Calu3 (cell line): ENCODE data around the gene SLC8A1. TPM values are rescaled to one million over a fixed set of nuclear protein-coding genes. Genes with fewer than 3 reads are reported as not detected.

Source experiments
- BruUV-seq: library from RNA; stranded (reverse); fragments of 400-500 nt; replicated peaks from 2 replicates; lab custom pipeline; 2021; lab: Mats Ljungman, UMichigan
- CTCF ChIA-PET: fragments of 300-600 bp; sonication (Branson Sonifier 250); formaldehyde crosslinking; loops from one replicate; lab custom pipeline; 2022; ENCODE audit warnings: antibody characterized with exemption; lab: Charles Lee
- DNase-seq: peaks from one replicate; pipeline ENCODE4 v3.0.0; 2022
- H3K27ac Mint-ChIP-seq: one replicate; pipeline ENCODE4 v1.8.0; 2022; ENCODE audit warnings: mixed read lengths; ENCODE audit not compliant: unreplicated experiment
- H3K27me3 Mint-ChIP-seq: one replicate; pipeline ENCODE4 v1.8.0; 2022; ENCODE audit warnings: mixed read lengths; ENCODE audit not compliant: unreplicated experiment
- H3K36me3 Mint-ChIP-seq: one replicate; pipeline ENCODE4 v1.8.0; 2022; ENCODE audit warnings: mild to moderate bottlenecking, moderate library complexity, mixed read lengths; ENCODE audit not compliant: insufficient read depth, unreplicated experiment
- H3K4me1 Mint-ChIP-seq: one replicate; pipeline ENCODE4 v1.8.0; 2022; ENCODE audit warnings: mild to moderate bottlenecking, low read depth, mixed read lengths; ENCODE audit not compliant: unreplicated experiment
- H3K4me3 Mint-ChIP-seq: one replicate; pipeline ENCODE4 v1.8.0; 2022; ENCODE audit warnings: mild to moderate bottlenecking, low read depth, moderate library complexity, mixed read lengths; ENCODE audit not compliant: unreplicated experiment
- H3K9me3 Mint-ChIP-seq: one replicate; pipeline ENCODE4 v1.8.0; 2022; ENCODE audit warnings: low read depth, mixed read lengths; ENCODE audit not compliant: unreplicated experiment
- intact Hi-C: fragments of 100-400 bp; cut with micrococcal nuclease; formaldehyde crosslinking; loops from one replicate; pipeline ENCODE4 v1.10.0; 2022; ENCODE audit not compliant: unreplicated experiment
- total RNA-seq: library from RNA; stranded (reverse); gene quantifications from 2 replicates; pipeline ENCODE4 v1.2.3, GENCODE V29; 2022
- TF ChIP-seq, protein P1 (sequence below): fragments of 200-600 bp; IDR thresholded peaks from one replicate; pipeline ENCODE4 v1.8.0; 2022; ENCODE audit warnings: antibody characterized with exemption; ENCODE audit not compliant: unreplicated experiment

Gene SLC8A1
- total RNA-seq, 1 experiment from 2014 or later: 0.05 TPM

DNA sequence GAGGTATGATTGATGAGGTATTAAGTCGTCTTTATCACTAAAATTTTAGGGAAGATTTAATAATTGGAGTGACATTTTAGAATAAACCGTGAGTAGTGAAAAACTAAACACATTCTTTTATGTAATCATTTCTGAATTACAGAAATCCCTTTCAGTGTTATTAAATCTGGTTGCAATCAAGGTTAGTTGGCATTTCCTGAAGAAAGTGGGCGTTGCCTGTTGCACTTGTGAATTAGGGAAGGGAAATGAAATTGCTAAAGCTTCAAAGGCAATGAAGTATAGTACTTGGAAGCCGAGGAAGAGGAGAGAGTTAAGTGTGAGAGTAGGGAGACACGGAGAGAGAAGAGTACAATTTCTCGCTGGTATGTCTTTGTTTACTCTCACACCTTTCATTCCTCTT lies 274.5 kb downstream of the SLC8A1 start:
- Mint-ChIP-seq H3K4me1 (no peaks in the 10 kb centered on the region), H3K9me3 (no peaks in the 10 kb centered on the region), H3K27me3 (no peaks in the 10 kb centered on the region), H3K27ac (no peak overlapping the region), H3K36me3 (no peaks in the 10 kb centered on the region), H3K4me3 (no peak overlapping the region)
- CTCF ChIA-PET: no interaction called here
- intact Hi-C loops: no loop called here
- no peak for DNase-seq
- TF ChIP-seq, protein P1, sequence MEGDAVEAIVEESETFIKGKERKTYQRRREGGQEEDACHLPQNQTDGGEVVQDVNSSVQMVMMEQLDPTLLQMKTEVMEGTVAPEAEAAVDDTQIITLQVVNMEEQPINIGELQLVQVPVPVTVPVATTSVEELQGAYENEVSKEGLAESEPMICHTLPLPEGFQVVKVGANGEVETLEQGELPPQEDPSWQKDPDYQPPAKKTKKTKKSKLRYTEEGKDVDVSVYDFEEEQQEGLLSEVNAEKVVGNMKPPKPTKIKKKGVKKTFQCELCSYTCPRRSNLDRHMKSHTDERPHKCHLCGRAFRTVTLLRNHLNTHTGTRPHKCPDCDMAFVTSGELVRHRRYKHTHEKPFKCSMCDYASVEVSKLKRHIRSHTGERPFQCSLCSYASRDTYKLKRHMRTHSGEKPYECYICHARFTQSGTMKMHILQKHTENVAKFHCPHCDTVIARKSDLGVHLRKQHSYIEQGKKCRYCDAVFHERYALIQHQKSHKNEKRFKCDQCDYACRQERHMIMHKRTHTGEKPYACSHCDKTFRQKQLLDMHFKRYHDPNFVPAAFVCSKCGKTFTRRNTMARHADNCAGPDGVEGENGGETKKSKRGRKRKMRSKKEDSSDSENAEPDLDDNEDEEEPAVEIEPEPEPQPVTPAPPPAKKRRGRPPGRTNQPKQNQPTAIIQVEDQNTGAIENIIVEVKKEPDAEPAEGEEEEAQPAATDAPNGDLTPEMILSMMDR: no peak
- no TSS peak for BruUV-seq

DNA sequence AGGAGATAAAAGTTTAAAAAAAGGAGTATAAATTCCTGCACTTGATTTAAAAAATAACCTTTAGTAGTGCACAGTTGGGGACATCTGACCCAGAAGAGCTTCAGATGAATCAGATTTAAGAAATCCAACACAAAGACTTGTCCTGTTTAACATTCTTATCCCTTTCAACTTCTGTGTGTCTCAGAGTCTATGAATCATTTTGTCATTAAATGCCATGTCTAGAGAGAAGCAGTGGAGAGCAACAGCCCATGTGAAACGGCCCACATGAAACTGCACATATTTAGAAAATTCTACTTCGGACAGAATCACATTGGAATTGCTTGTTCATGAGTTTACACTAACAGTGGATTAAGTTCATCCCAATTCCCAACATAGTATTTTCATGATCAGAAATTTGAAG lies 278.6 kb downstream of the SLC8A1 start:
- H3K4me3 Mint-ChIP-seq: no peak overlapping the region
- BruUV-seq: no TSS peak

DNA sequence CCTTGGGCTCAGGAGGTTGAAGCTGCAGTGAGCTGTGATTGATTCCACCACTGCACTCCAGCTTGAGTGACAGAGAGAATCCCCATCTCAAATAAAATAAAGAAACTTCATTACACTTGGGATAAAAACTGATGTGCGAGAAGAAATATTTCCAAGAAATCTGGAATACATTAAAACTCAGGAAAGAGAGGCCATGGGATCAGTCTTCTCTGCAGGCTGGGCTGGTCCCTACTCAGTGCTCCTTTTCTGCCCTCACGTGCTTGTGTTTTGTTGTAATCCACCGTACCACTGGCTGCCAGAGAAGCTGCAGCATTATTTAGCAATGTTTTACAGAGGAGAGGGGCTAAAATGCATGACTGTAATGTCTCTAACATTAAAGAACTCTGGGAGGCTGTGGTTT lies 282.0 kb downstream of the SLC8A1 start:
- intact Hi-C loops: no loop called here
- H3K9me3 Mint-ChIP-seq: no peaks in the 10 kb centered on the region
- no peak for DNase-seq
- BruUV-seq: no TSS peak
- CTCF ChIA-PET: no interaction called here
- peaks cover 5% of the 10 kb centered on the region for H3K36me3 Mint-ChIP-seq
- TF ChIP-seq, protein P1: no peak
- no peak overlapping the region for H3K27ac Mint-ChIP-seq
- H3K4me1 Mint-ChIP-seq: peaks cover 14% of the 10 kb centered on the region
- no peak overlapping the region for H3K4me3 Mint-ChIP-seq
- H3K27me3 Mint-ChIP-seq: no peaks in the 10 kb centered on the region

More for the DNA sequence above, 278.6 kb downstream of the SLC8A1 start:
- DNase-seq: no peak
- CTCF ChIA-PET: no interaction called here
- intact Hi-C loops: no loop called here
- TF ChIP-seq, protein P1: no peak
- peaks cover under 1% of the 10 kb centered on the region for H3K36me3 Mint-ChIP-seq
- H3K9me3 Mint-ChIP-seq: no peaks in the 10 kb centered on the region
- H3K27ac Mint-ChIP-seq: no peak overlapping the region
- H3K27me3 Mint-ChIP-seq: no peaks in the 10 kb centered on the region
- peaks cover 8% of the 10 kb centered on the region for H3K4me1 Mint-ChIP-seq

DNA sequence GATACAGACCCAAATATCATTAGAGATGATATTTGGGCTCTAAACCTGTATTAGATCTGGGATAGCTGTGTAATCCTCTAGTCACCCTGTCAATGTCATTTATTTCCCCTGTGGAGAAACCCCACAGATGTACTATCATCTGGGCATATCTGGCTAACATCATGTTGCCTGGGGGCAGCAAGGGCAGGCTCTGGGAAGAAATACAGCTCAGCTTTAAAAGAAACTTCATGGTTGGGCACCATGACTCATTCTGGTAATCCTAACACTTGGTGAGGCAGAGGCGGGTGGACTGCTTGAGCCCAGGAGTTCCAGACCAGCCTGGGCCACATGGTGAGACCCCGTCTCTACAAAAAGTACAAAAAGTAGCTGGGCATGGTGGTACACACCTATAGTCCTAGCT lies 282.5 kb downstream of the SLC8A1 start:
- H3K4me1 Mint-ChIP-seq: peaks cover 14% of the 10 kb centered on the region
- no TSS peak for BruUV-seq
- H3K9me3 Mint-ChIP-seq: no peaks in the 10 kb centered on the region
- CTCF ChIA-PET: interaction anchor here (0.5 kb wide), 1 partner anchor 17 kb away, joined by 3 read pairs; no protein-coding TSS in a partner anchor
- H3K27me3 Mint-ChIP-seq: no peaks in the 10 kb centered on the region
- H3K36me3 Mint-ChIP-seq: peaks cover 5% of the 10 kb centered on the region
- H3K4me3 Mint-ChIP-seq: no peak overlapping the region
- TF ChIP-seq, protein P1: no peak
- no peak for DNase-seq
- H3K27ac Mint-ChIP-seq: no peak overlapping the region
- intact Hi-C loops: no loop called here
